ENCODE results near the gene AK8.

AK8 gene

DNA sequence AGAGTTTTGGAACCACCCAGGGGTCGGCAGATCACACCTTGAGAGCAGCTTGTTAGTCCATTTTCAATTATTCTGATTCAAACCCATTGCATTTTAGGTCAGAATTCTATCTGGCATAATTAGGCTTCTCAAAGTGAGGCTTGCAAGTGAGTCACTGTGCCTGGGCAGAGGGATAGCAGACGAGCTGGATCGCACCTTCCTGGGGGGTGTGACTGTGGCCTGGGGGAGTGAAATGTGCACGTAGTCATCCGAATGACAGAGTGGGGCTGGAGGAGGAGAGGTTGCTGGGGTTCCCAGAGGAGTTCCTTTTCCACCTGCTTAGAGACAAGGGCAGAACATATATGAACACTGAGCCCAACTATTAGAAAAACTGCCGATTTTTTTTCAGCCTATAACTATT, 32.3 kb upstream of the AK8 start:
- no peak for TF ChIP-seq CTCF (conservative IDR thresholded peaks at IDR 0.05; ENCODE audit: low read depth, low read length)

DNA sequence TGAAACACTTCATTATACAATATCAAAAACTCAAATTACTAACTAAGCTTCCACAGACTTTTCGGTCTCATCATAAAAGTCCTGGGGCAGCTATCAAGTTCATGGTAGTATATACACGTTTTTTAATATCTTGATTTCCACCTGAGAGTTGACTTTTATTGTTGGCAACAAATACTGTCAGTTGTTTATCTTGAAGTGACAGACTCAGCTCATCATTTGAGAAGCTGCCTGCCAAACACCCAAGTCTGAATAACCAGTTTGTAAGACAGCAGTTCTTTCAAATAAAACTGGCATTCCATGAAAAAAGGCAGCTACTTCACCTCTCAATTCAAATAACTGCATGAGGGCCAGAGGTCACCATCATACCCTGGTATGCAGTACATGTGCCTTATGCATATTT, 31.2 kb upstream of the AK8 start:
- no peak overlapping the region for H3K4me3 ChIP-seq (ENCODE audit: low read length)
- no peak for TF ChIP-seq CTCF (conservative IDR thresholded peaks at IDR 0.05; ENCODE audit: low read depth, low read length)
- no peak for DNase-seq (ENCODE audit: low read depth)

More for the DNA sequence above, 32.3 kb upstream of the AK8 start:
- no peak for DNase-seq (ENCODE audit: low read depth)
- H3K4me3 ChIP-seq (ENCODE audit: low read length): no peak overlapping the region

- TF ChIP-seq CTCF (conservative IDR thresholded peaks at IDR 0.05; ENCODE audit: low read depth, low read length): no peak
- H3K4me3 ChIP-seq (ENCODE audit: low read length): no peak overlapping the region
- no peak for DNase-seq (ENCODE audit: low read depth)
Measured at GRCh38 chr9:132908635-132909034, 30.6 kb upstream of the AK8 start.

DNA sequence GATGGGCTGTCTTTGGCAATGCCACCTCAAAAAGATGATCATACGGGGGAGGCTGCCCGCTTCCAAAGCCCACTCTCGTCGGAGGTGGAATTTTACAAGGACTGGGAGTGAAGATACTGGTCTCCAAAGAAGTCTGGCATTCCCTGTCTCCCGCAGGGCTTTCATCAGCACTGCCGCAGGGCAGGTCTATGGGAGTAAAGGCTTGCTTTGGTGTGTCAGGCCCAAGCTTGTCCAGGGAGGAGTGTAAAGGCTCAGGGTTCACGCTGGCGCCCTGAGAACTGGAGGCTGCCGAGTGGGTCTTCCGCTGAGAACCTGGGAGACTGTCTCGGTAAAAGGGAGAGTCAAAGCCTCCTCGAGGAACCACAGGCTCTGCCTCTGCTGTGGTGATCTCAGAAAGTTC, 27.6 kb upstream of the AK8 start:
- no peak for DNase-seq (ENCODE audit: low read depth)
- no peak for TF ChIP-seq CTCF (conservative IDR thresholded peaks at IDR 0.05; ENCODE audit: low read depth, low read length)
- no peak overlapping the region for H3K4me3 ChIP-seq (ENCODE audit: low read length)

DNA sequence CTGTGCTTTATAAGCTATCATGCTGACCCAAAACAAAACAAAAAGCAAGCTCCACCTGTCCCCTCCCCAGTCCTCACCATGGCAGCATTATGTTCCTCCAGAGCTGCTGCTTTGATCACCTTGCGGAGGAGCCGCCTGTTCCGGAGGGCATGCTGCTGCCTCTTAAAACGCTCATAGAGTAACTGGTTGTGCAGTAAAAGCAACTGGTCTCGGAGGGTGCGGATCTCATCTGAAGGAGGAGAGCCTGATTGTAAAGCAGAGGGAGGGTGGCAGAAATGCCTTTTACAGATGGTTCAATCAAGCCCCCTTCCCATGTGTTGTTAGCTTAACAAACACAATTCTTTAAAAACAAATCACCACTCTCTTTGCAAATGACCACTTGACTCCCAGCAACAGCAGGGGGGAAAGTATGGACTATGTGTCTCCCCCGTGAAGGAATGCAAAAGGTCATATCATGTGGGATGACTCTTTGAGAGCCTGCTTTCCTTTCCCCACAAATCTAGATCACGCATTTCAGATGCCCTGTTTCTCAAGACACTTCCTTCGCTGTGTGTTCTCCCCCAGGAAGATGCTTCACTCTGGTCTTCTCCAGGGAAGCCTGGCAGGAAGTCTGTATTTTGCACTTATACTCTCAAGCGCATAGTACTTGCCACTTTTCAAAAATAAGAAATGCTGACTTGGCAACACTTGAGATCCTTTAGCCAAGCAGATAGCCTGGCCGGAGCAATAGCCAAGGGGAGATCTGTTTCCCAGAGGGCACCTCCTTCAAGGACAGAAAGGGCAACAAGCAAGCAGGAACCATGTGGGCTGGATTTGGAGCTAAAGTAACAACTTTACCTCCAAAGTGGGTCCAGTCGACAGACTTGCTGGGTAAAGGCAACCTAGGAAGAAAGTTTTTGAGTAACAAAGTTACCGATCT, 25.7 kb upstream of the AK8 start:
- no peak for TF ChIP-seq CTCF (conservative IDR thresholded peaks at IDR 0.05; ENCODE audit: low read depth, low read length)
- DNase-seq (ENCODE audit: low read depth): no peak
- no peak overlapping the region for H3K4me3 ChIP-seq (ENCODE audit: low read length)

- peak; percentile 88 for TF ChIP-seq CTCF (conservative IDR thresholded peaks at IDR 0.05; ENCODE audit: low read depth, low read length)
- no peak overlapping the region for H3K4me3 ChIP-seq (ENCODE audit: low read length)
- peak; percentile 22 for DNase-seq (ENCODE audit: low read depth)
Measured at GRCh38 chr9:132901858-132902831, 24.1 kb upstream of the AK8 start.

Data from retinal pigment epithelial cell (primary cell).